ENCODE data around the gene VSX1.

The VSX1 gene

GRCh38 chr20:25055711-25056495 is 26.0 kb downstream of the VSX1 start:
- FAIRE-seq: no peak
- no peak for DNase-seq (ENCODE audit: extremely low spot score, insufficient read length, low read depth)

- DNase-seq (ENCODE audit: extremely low spot score, insufficient read length, low read depth) (no peak), FAIRE-seq (no peak)
Measured at GRCh38 chr20:25054995-25055629, 26.8 kb downstream of the VSX1 start.

GRCh38 chr20:25054096-25054820 is 27.7 kb downstream of the VSX1 start:
- DNase-seq (ENCODE audit: extremely low spot score, insufficient read length, low read depth) (no peak), FAIRE-seq (peak; percentile 76)

DNA sequence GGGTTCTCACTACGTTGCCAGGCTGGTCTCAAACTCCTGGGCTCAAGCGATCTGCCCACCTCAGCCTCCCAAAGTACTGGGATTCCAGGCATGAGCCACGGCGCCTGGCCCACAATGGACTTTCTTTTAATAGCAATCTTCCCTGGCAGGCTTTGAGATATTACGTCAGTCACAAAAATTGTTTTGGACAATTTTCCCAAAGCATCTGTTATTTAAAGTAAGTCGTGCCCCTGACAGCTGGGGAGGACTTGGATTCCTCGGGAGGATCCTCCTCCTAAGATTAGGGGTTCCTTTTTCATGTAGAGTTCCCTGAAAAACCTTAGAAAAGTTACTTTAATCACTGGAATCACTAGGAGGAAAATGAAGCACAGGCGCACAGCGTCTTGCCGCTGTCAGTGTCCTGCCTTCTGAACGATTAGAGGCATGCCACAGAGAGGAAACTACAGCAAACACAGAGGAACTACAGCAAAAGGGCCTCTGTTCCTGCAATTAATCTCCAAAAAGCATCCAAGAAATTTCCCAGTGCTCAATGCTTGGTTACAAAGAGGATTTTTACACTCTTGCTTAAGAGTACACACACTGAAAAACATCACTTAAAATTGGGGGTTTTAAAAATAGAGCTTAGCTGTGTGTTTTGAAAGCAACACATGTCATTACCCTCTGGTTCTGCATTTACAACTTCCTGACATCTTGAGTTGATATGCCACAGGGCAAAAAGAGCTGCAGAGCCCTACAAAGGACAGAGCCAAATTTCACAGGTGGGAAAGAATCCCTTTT is 28.5 kb downstream of the VSX1 start:
- FAIRE-seq (peak; percentile 41), DNase-seq (ENCODE audit: extremely low spot score, insufficient read length, low read depth) (no peak)

GRCh38 chr20:25052255-25053194 is 29.4 kb downstream of the VSX1 start:
- FAIRE-seq: peak; percentile 46
- no peak for DNase-seq (ENCODE audit: extremely low spot score, insufficient read length, low read depth)

- no peak for FAIRE-seq
- DNase-seq (ENCODE audit: extremely low spot score, insufficient read length, low read depth): no peak
Measured at GRCh38 chr20:25051386-25052155, 30.4 kb downstream of the VSX1 start.

- FAIRE-seq: no peak
Measured at GRCh38 chr20:25050501-25051350, 31.2 kb downstream of the VSX1 start.

DNA sequence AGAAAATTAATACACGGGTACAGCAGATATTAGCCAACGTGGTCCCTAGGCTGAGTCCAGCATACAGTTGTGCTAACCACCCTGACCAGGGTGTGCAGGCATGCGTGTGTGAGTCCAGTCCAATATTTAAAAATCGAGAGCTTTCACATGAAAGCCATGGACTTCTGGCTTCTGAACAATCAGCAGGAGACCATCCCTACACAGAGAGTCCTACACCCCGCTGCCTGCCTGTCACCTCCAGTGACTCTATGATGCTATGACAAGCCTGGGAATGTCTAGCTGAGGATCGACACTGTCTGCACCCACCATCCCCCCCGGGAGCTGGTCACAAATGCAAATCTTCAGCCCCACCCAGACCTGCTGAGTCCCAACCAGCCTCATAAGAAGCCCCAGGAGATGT is 31.9 kb downstream of the VSX1 start:
- DNase-seq (ENCODE audit: extremely low spot score, insufficient read length, low read depth) (no peak), FAIRE-seq (no peak)

More at GRCh38 chr20:25050501-25051350, 31.2 kb downstream of the VSX1 start:
- DNase-seq (ENCODE audit: extremely low spot score, insufficient read length, low read depth): no peak

DNA sequence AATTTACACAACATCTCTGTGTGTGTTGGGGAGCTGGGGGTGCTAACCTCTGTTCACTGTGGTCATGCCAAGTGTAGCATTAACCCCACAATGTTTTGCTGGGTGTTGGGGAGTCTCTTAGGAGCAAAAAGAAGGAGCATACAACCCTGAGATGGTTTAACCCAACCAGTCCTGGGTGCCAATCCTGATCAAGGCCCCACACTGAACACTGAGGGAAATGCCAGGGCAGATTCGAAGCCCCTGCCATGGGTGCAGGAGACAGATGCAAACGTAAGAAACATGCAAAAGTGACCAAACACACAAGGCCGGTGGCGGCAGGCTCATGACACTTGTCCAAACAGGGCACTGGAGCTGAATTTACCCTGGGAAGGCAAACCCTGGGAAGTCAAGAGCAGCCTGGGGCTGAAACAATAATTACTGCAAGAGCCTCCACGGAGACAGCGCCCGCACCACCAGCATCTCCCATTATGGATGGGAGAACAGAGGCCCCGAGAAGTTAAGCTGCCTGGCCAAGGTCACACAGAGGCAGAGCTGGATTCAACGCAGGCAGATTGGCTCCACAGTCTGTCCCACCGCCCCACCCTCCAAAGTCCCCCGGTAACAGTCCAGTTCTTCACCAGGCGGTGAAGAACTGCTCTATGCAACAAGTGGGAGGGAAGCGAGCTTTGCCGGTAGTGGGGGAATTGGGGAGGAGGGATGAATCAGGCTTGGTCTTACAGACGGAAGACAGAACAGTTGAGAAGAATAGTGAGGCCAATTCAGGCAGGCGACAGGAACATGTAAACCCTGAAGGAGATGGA is 32.5 kb downstream of the VSX1 start:
- FAIRE-seq (no peak), DNase-seq (ENCODE audit: extremely low spot score, insufficient read length, low read depth) (no peak)

DNA sequence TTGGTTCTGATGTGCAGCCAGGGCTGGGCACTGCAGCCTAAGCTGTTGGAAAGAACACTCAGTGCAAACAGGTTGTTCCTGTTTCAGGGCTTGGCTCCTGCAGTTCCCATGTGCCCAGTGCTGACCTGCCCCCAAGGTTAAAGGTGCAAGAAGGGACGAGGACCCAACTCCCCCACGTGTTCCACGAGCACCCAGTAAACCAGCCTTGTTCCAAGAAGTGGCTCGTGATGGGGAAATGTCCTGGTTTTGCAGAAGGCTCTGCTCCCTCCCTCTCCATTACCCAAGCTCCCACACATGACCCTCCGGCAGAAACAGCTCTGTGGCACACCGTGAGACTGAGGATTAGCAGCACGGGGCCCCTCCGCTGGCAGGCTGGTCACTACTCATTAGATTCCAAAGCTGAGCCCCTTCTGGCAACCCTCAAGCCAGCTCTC is 33.4 kb downstream of the VSX1 start:
- no peak for FAIRE-seq
- DNase-seq (ENCODE audit: extremely low spot score, insufficient read length, low read depth): no peak

GRCh38 chr20:25047766-25048165 is 34.2 kb downstream of the VSX1 start:
- DNase-seq (ENCODE audit: extremely low spot score, insufficient read length, low read depth) (no peak), FAIRE-seq (no peak)

DNA sequence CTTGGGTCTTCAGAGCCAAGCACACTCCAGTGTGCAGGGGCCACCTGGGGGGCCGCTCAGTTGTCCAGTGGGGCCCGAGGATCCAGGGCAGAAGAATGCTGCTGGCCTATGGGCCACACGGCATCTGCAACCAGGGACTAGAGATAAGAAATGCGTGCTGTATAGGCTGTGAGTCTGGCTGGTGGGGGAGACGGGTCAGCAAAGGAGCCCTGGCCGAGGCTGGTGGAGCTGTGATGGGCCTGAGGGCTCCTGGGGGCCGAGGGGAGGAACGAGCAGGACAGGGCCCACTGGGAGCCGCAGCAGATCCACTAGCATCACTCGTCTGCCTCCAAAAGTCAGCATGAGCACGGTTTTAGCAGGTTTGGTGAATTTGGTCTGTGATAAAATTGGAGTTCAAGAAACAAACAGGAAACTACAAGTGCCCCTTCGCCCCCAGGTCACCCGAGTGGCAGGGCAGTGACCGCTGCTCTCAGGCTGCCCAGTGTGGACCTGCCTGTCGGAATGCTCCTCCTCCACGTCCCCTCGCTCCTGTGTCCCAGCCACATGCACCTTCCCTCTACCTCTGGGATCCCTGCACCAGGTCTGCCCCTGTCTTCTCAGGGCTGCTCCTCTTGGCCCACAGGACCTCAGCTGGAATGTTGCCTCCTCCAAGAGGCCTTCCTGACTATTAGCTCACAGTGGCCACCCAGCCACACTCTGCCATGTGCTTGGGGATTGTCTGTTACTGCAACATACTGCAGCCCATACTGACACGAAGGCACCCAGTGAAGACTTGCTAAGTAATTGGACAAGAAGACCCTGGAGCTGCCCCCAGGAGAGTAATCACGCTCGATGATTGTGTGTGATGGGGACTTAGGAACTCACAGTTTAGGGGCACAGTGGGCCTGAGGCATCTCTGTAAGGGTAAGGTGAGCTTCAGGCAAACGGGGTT is 34.9 kb downstream of the VSX1 start:
- FAIRE-seq (no peak), DNase-seq (ENCODE audit: extremely low spot score, insufficient read length, low read depth) (no peak)

DNA sequence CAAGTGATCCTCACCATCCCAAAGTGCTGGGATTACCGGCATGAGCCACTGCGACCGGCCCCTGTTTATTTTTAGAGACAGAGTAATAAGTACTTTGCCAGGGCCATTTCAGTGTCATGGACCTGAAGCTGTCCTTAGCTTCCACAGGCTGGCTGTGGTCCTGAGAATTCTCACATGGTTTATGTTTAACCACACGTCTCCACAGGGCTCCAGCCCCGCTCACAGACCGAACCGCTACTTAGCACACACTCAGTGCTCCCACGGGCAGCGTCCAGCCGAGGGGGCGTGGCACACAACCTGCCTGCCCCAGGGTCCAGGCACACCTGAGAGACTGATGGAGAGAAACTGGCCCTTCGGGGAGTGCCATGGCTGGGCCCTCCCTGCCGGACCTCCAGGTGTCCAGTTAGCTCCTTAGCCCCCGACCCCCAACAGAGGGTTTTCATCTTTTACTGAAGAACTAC is 35.7 kb downstream of the VSX1 start:
- FAIRE-seq (no peak), DNase-seq (ENCODE audit: extremely low spot score, insufficient read length, low read depth) (no peak)

DNA sequence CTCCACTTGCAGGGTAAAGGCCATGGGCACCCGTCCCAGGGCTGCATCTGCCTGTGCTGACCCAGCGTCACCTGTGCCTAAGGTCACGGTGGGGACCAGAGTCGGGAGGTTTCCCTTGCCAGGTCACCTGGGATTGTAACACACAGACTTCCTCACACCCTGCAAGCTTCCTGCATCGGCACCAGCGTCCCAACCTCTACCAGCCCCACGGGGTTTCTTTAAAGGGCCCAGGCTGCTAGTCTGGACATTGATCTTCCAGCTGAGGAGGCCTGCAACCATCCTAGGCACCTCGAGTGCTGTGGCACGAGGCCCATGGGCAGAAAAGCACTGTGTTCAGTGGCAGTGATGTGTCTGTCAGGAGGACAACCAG is 36.6 kb downstream of the VSX1 start:
- DNase-seq (ENCODE audit: extremely low spot score, insufficient read length, low read depth) (no peak), FAIRE-seq (no peak)

- DNase-seq (ENCODE audit: extremely low spot score, insufficient read length, low read depth) (no peak), FAIRE-seq (no peak)
Measured at GRCh38 chr20:25044660-25045342, 37.1 kb downstream of the VSX1 start.
